ENCODE data around the gene COL13A1.

DNA sequence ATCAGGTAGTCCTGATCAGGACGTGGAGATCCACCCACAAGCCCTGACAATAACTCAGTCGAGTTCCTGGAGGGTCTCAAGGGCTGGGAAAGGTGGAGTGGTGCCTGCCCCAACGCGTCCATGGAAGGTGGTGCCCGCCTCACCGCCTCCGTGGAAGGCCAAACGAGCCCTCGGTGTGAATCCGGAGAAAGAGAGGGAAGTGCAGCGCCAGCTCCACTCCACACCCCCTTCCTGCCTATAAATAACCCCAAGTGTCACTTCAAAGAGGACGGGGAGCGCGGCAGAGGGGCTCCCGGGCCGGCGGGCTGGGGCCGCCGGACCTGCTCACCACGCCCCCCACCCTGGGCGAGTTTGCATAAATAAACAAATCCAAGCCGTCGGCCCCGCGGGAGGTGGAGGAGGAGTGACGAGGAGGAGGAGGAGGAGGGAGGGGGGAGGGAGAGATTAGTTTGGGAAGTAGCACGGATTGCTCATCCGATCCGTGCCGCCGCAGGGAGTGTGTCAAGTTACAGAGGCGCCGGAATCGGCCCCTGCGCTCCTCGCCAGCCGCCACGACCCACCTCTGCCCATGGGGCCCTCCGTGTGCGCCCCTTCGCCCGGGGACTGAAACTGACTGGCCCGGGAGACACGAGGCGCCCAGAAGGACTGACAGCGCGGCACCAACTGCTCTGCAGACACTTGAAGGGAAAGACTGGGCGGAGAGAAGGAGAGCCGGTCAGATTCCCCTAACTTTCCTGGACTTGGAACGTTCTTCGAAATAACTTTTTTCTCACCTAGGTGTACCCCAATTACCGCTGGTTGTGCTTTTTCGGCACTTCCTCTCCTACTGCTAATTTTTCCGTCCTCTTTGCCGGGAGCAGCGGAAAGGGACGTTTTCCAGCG is at the start of gene COL13A1:
- TF ChIP-seq, protein P1, sequence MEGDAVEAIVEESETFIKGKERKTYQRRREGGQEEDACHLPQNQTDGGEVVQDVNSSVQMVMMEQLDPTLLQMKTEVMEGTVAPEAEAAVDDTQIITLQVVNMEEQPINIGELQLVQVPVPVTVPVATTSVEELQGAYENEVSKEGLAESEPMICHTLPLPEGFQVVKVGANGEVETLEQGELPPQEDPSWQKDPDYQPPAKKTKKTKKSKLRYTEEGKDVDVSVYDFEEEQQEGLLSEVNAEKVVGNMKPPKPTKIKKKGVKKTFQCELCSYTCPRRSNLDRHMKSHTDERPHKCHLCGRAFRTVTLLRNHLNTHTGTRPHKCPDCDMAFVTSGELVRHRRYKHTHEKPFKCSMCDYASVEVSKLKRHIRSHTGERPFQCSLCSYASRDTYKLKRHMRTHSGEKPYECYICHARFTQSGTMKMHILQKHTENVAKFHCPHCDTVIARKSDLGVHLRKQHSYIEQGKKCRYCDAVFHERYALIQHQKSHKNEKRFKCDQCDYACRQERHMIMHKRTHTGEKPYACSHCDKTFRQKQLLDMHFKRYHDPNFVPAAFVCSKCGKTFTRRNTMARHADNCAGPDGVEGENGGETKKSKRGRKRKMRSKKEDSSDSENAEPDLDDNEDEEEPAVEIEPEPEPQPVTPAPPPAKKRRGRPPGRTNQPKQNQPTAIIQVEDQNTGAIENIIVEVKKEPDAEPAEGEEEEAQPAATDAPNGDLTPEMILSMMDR (IDR thresholded peaks at IDR 0.05 in 2 of 3, conservative IDR thresholded peaks at IDR 0.05 in 1 of 3; ENCODE audit: borderline replicate concordance in 1 of 3, insufficient read depth in 1 of 3, low read depth in 2 of 3, low read length in 2 of 3) = no peak
- TF ChIP-seq POLR2A (IDR thresholded peaks at IDR 0.05; ENCODE audit: borderline replicate concordance, extremely low read depth, insufficient read depth, insufficient read length) = no peak
- TF ChIP-seq EZH2 (IDR thresholded peaks at IDR 0.05) = no peak
- peak; percentile 74 for TF ChIP-seq POLR2AphosphoS5 (IDR thresholded peaks at IDR 0.05; ENCODE audit: low read depth, low read length)
- TF ChIP-seq SP1 (IDR thresholded peaks at IDR 0.05; ENCODE audit: low read depth) = peak; percentile 43; the same call in 1 of the 2 replicates
- no peak for TF ChIP-seq YY1 (IDR thresholded peaks at IDR 0.05; ENCODE audit: extremely low read depth, insufficient replicate concordance, low read depth, low read length)
- no peak for TF ChIP-seq REST (IDR thresholded peaks at IDR 0.05; ENCODE audit: low read depth)
- TF ChIP-seq SIN3A (IDR thresholded peaks at IDR 0.05; ENCODE audit: low read depth) = no peak
